GM19351 (cell line): ENCODE data around the gene CNN3.
A peak's percentile ranks its signal among the peaks of the same experiment; 100 is the strongest.

Experiments used
- ATAC-seq: cut with Tn5 transposase; IDR thresholded peaks from one replicate; pipeline ENCODE4 v1.9.1; 2021; ENCODE audit warnings: mild to moderate bottlenecking, moderate library complexity; ENCODE audit not compliant: unreplicated experiment

The CNN3 gene

GRCh38 chr1:94892604-94893254, 34.2 kb downstream of the CNN3 start:
- ATAC-seq: no peak

GRCh38 chr1:94888201-94888600, 38.7 kb downstream of the CNN3 start:
- ATAC-seq: no peak

GRCh38 chr1:94887603-94888171, 39.2 kb downstream of the CNN3 start:
- ATAC-seq: no peak

- no peak for ATAC-seq
Observed at GRCh38 chr1:94887106-94887505, 39.8 kb downstream of the CNN3 start.

GRCh38 chr1:94886361-94886760, 40.5 kb downstream of the CNN3 start:
- no peak for ATAC-seq

- no peak for ATAC-seq
Observed at GRCh38 chr1:94884507-94884906, 42.4 kb downstream of the CNN3 start.

- no peak for ATAC-seq
Observed at GRCh38 chr1:94884106-94884505, 42.8 kb downstream of the CNN3 start.

- ATAC-seq: no peak
Observed at GRCh38 chr1:94883691-94884090, 43.2 kb downstream of the CNN3 start.

- no peak for ATAC-seq
Observed at GRCh38 chr1:94878329-94878728, 48.6 kb downstream of the CNN3 start.

- ATAC-seq: no peak
Observed at GRCh38 chr1:94876362-94876761, 50.5 kb downstream of the CNN3 start.

- ATAC-seq: no peak
Observed at GRCh38 chr1:94875794-94876193, 51.1 kb downstream of the CNN3 start.

- no peak for ATAC-seq
Observed at GRCh38 chr1:94874423-94874822, 52.5 kb downstream of the CNN3 start.

GRCh38 chr1:94873520-94874351, 53.2 kb downstream of the CNN3 start:
- ATAC-seq: peak; percentile 53

- ATAC-seq: no peak
Observed at GRCh38 chr1:94872771-94873495, 54.0 kb downstream of the CNN3 start.

- no peak for ATAC-seq
Observed at GRCh38 chr1:94871031-94871430, 55.9 kb downstream of the CNN3 start.

GRCh38 chr1:94866164-94866807, 60.6 kb downstream of the CNN3 start:
- ATAC-seq: no peak

GRCh38 chr1:94865360-94865759, 61.5 kb downstream of the CNN3 start:
- ATAC-seq: no peak

GRCh38 chr1:94864821-94865220, 62.1 kb downstream of the CNN3 start:
- no peak for ATAC-seq

GRCh38 chr1:94863919-94864318, 63.0 kb downstream of the CNN3 start:
- ATAC-seq: no peak

- no peak for ATAC-seq
Observed at GRCh38 chr1:94863297-94863911, 63.5 kb downstream of the CNN3 start.
